Memory B cell (primary cell): ENCODE results near the gene OPCML.

ENCODE experiments used
- ATAC-seq: fragments of 150-1000 bp; cut with Tn5 transposase; 2 replicates; pipeline ENCODE4 v1.10.0; 2021; ENCODE audit warnings: low read depth, mild to moderate bottlenecking, moderate library complexity
- DNase-seq, 2 donors: peaks; one replicate each; pipeline ENCODE4 v3.0.0; 2022; ENCODE audit warnings: low spot score in 2 of 2
- H3K27ac Mint-ChIP-seq: one replicate; pipeline ENCODE4 v1.8.0; 2022; ENCODE audit warnings: mild to moderate bottlenecking, moderate library complexity, mixed read lengths
- H3K27me3 Mint-ChIP-seq: one replicate; pipeline ENCODE4 v1.8.0; 2022; ENCODE audit warnings: mixed read lengths
- H3K36me3 Mint-ChIP-seq: one replicate; pipeline ENCODE4 v1.8.0; 2022; ENCODE audit warnings: mild to moderate bottlenecking, mixed read lengths
- H3K4me1 Mint-ChIP-seq: one replicate; pipeline ENCODE4 v1.8.0; 2022; ENCODE audit warnings: mixed read lengths
- H3K4me3 Mint-ChIP-seq: one replicate; pipeline ENCODE4 v1.8.0; 2022; ENCODE audit warnings: mild to moderate bottlenecking, moderate library complexity, mixed read lengths
- H3K9me3 Mint-ChIP-seq: one replicate; pipeline ENCODE4 v1.8.0; 2022; ENCODE audit warnings: mixed read lengths

The OPCML gene

DNA sequence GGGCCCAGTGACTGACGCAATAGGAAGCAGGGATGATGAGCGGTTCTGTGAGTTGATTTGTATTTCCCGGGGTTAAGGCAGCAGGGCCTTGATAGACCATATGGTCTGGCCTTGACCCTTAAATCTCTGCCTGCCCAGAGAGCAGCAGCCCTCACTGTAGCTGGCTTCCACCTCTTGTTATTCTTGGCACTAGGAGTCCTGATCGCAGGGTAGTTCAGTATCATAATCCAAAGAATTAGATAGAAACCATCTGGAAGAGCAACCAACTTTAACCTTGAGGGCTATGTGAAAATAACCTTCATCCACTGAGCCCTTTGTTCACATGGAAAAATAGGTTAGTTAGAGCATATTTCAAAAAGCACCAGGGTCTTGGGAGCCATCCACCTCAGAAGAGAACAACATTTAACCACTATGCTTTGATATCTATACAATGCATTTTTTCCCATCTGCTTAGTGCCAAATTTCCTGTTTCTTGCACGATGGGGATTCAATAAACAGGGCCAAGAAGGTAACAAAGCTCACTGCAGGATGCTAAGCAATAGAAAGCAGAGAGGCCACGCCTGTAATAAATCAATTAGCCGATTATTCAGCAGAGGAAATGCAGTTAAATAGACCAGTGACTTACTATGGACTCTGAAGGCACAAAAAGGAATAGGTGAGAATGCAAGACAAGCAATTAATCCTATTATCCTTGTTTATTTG lies 761.3 kb downstream of the OPCML start:
- DNase-seq = no peak
- no peak overlapping the region for H3K4me3 Mint-ChIP-seq
- peaks cover 7% of the 10 kb centered on the region for H3K9me3 Mint-ChIP-seq
- ATAC-seq = no peak
- H3K27ac Mint-ChIP-seq = no peak overlapping the region
- H3K27me3 Mint-ChIP-seq = no peaks in the 10 kb centered on the region
- H3K4me1 Mint-ChIP-seq = no peaks in the 10 kb centered on the region
- H3K36me3 Mint-ChIP-seq = no peaks in the 10 kb centered on the region

GRCh38 chr11:132763503-132763902 lies 768.8 kb downstream of the OPCML start:
- Mint-ChIP-seq H3K9me3 (peaks cover 7% of the 10 kb centered on the region), H3K4me3 (no peak overlapping the region), H3K36me3 (no peaks in the 10 kb centered on the region), H3K27me3 (no peaks in the 10 kb centered on the region), H3K27ac (no peak overlapping the region), H3K4me1 (no peaks in the 10 kb centered on the region)
- no peak for ATAC-seq
- no peak for DNase-seq

DNA sequence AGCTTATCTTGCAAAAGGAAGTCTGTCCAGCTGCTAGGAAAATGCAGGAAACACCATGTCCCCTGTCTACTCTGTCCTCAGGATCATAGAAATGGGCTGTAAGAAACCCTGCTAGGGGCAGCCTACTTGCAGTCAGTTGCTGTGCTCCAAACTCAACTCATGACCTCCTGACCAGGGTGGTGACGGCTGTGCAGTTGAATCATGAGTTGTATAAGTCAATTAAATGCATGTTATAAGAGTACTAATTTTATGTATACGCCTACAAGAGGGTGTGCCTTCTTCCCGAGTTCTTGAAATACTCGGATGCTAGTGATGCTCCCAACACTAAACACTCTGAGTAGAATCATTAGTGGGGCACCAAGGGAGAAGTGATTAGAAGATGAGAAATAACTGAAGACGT lies 776.4 kb downstream of the OPCML start:
- peaks cover 11% of the 10 kb centered on the region for H3K9me3 Mint-ChIP-seq
- H3K4me1 Mint-ChIP-seq = no peaks in the 10 kb centered on the region
- H3K4me3 Mint-ChIP-seq = no peak overlapping the region
- H3K27me3 Mint-ChIP-seq = no peaks in the 10 kb centered on the region
- DNase-seq (no peak), ATAC-seq (no peak)
- no peak overlapping the region for H3K27ac Mint-ChIP-seq
- no peaks in the 10 kb centered on the region for H3K36me3 Mint-ChIP-seq

GRCh38 chr11:132751516-132752250 lies 780.6 kb downstream of the OPCML start:
- H3K9me3 Mint-ChIP-seq = peaks cover 4% of the 10 kb centered on the region

DNA sequence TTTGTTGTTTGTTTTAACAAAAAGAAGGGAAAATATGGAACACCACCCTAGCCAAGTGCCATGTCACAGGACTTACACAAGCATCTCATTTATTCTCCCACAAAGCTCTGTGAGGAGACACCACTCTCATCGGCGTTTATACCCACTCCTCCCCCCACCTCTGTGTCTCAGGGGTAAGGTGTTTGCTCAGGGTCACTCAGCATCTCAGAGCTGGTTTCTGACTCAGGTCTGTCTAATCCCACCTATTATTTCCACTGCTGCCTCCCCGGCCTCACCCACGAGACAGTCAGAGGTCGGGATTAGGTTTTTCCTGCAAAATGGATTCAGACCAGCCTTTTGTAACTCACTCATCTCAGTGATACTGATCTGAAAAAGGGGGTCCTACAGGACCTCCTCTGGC lies 786.0 kb downstream of the OPCML start:
- H3K9me3 Mint-ChIP-seq = peaks cover 2% of the 10 kb centered on the region
- H3K4me3 Mint-ChIP-seq = no peak overlapping the region
- H3K4me1 Mint-ChIP-seq = no peaks in the 10 kb centered on the region
- ATAC-seq (no peak), DNase-seq (no peak)
- H3K27ac Mint-ChIP-seq = no peak overlapping the region
- no peaks in the 10 kb centered on the region for H3K36me3 Mint-ChIP-seq
- H3K27me3 Mint-ChIP-seq = no peaks in the 10 kb centered on the region

More at GRCh38 chr11:132751516-132752250, 780.6 kb downstream of the OPCML start:
- Mint-ChIP-seq H3K27me3 (no peaks in the 10 kb centered on the region), H3K27ac (no peak overlapping the region), H3K36me3 (no peaks in the 10 kb centered on the region), H3K4me3 (no peak overlapping the region), H3K4me1 (no peaks in the 10 kb centered on the region)
- DNase-seq (no peak), ATAC-seq (no peak)

- DNase-seq (no peak), ATAC-seq (no peak)
- Mint-ChIP-seq H3K4me1 (no peaks in the 10 kb centered on the region), H3K9me3 (peaks cover 2% of the 10 kb centered on the region), H3K27ac (no peak overlapping the region), H3K36me3 (no peaks in the 10 kb centered on the region), H3K27me3 (no peaks in the 10 kb centered on the region), H3K4me3 (no peak overlapping the region)
Measured at GRCh38 chr11:132745306-132745705, 787.0 kb downstream of the OPCML start.

DNA sequence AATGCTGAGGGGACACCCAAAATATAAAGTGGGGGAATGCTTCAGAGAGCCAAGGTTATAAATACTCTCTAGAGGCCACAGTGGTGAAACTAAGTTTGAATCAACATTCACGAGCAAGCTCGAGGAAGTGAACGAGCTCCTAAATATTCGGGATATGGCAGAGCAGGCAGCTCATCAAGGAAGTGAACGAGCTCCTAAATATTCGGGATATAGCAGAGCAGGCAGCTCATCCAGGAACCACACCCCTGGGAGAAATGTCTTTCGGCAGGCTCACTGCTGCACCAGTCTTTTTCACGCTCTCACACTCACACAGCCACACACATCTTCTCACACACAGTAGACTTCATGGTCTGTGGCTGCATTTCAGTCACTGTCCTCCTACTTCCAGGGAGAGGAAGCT lies 787.5 kb downstream of the OPCML start:
- Mint-ChIP-seq H3K27ac (no peak overlapping the region), H3K4me3 (no peak overlapping the region), H3K27me3 (no peaks in the 10 kb centered on the region), H3K9me3 (peaks cover 2% of the 10 kb centered on the region), H3K36me3 (no peaks in the 10 kb centered on the region), H3K4me1 (no peaks in the 10 kb centered on the region)
- no peak for ATAC-seq
- no peak for DNase-seq

GRCh38 chr11:132743601-132744000 lies 788.7 kb downstream of the OPCML start:
- H3K27me3 Mint-ChIP-seq = no peaks in the 10 kb centered on the region
- no peak overlapping the region for H3K4me3 Mint-ChIP-seq
- no peaks in the 10 kb centered on the region for H3K36me3 Mint-ChIP-seq
- no peaks in the 10 kb centered on the region for H3K4me1 Mint-ChIP-seq
- peaks cover 2% of the 10 kb centered on the region for H3K9me3 Mint-ChIP-seq
- DNase-seq (no peak), ATAC-seq (no peak)
- no peak overlapping the region for H3K27ac Mint-ChIP-seq

DNA sequence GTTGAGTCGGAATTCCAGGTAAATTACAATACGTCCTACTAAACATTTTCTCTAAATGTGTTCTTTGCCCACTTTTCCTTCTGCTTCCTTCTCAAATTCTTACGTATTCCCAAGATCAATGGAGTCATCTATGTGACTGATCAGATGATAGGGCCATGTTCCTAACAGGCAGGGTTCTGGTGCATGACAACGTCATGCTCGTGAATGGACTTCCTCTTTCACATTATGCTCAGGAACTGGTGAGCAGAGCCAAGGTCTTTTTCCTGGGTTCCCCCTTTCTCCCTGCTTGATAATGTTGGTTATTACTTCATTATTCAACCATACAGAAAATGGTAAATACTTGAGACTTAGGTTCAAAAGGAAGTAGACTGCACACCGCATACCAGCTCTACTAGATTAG lies 789.4 kb downstream of the OPCML start:
- H3K4me3 Mint-ChIP-seq = no peak overlapping the region
- no peak overlapping the region for H3K27ac Mint-ChIP-seq
- no peaks in the 10 kb centered on the region for H3K36me3 Mint-ChIP-seq
- no peak for ATAC-seq
- H3K9me3 Mint-ChIP-seq = peaks cover 2% of the 10 kb centered on the region
- no peaks in the 10 kb centered on the region for H3K27me3 Mint-ChIP-seq
- H3K4me1 Mint-ChIP-seq = no peaks in the 10 kb centered on the region
- no peak for DNase-seq

DNA sequence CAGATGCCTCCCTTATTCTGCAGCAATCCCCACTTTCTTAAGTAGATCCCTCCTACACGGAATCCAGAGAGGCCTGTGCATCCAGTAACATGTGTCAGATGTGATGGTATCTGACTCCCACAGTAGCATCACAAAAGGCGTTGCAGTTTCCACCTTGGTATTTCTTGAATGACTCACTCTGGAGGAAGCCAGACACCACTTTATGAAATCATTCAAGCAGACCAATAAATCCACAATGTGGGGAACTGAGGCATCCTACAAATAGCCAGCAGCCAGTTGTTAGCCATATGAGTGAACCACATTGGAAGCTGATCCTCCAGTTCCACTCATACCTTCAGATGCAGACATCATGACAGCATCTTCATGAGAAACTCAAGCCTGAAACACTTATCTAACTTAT lies 798.1 kb downstream of the OPCML start:
- ATAC-seq = no peak
- Mint-ChIP-seq H3K9me3 (peaks cover 2% of the 10 kb centered on the region), H3K36me3 (no peaks in the 10 kb centered on the region), H3K27ac (no peak overlapping the region), H3K27me3 (no peaks in the 10 kb centered on the region), H3K4me3 (no peak overlapping the region), H3K4me1 (no peaks in the 10 kb centered on the region)
- DNase-seq = no peak

- H3K9me3 Mint-ChIP-seq = peaks cover 4% of the 10 kb centered on the region
- no peaks in the 10 kb centered on the region for H3K36me3 Mint-ChIP-seq
- ATAC-seq (no peak), DNase-seq (no peak)
- no peaks in the 10 kb centered on the region for H3K27me3 Mint-ChIP-seq
- no peak overlapping the region for H3K4me3 Mint-ChIP-seq
- H3K27ac Mint-ChIP-seq = no peak overlapping the region
- no peaks in the 10 kb centered on the region for H3K4me1 Mint-ChIP-seq
Measured at GRCh38 chr11:132728026-132728425, 804.3 kb downstream of the OPCML start.

- Mint-ChIP-seq H3K27me3 (no peaks in the 10 kb centered on the region), H3K36me3 (no peaks in the 10 kb centered on the region), H3K27ac (no peak overlapping the region), H3K4me3 (no peak overlapping the region), H3K4me1 (peaks cover 3% of the 10 kb centered on the region), H3K9me3 (peaks cover 2% of the 10 kb centered on the region)
- no peak for DNase-seq
- ATAC-seq = no peak
Measured at GRCh38 chr11:132721526-132721925, 810.8 kb downstream of the OPCML start.

- ATAC-seq (no peak), DNase-seq (no peak)
- no peak overlapping the region for H3K4me3 Mint-ChIP-seq
- H3K27ac Mint-ChIP-seq = no peak overlapping the region
- H3K9me3 Mint-ChIP-seq = no peaks in the 10 kb centered on the region
- peaks cover 3% of the 10 kb centered on the region for H3K4me1 Mint-ChIP-seq
- no peaks in the 10 kb centered on the region for H3K27me3 Mint-ChIP-seq
- H3K36me3 Mint-ChIP-seq = no peaks in the 10 kb centered on the region
Measured at GRCh38 chr11:132719684-132720083, 812.6 kb downstream of the OPCML start.

DNA sequence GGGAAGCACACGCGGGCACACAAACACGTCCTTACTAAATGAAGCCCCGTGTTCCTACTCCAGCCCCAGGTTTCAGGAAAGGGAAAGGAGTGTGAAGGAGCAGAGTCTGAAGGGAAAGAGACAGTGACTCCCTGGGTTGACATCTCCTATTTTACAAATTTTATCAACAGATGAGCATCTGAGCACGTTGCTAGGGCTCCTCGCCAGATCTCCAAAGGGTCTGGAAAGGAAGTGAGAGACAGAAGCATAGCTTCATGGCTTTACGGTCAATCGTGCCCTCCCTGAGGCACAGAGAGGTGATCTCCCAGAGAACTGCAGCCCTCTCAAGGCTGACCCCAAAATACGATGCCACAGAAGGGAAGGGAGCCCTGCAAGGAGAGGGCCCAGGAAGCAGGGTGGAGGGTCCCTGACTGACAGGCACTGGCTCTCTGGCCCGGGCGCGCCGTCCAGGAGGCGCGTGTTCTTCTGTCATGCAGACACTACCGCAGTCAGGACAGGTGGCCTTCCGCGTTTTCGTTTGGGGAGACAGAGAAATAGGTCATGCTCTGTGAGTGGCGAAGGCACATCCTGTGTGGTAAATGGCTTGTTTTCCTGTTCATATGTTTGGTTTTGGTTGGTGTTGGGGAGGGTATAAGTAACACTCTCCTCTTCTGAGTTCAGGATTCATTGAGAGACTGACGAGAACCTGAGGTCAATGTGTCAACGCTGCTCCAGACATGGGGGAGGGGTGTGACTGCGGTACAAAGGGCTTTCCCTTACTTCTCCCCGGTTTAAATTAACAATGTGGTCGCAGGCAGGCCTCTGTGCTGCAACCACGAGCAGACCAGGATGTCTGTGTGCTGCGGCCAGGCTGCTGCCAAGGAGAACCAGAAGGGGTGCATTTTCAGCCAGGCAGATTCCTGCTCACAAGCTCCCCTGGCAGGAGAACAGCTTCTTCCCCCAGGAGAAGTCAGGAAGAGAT lies 813.3 kb downstream of the OPCML start:
- DNase-seq (no peak), ATAC-seq (no peak)
- H3K27me3 Mint-ChIP-seq = no peaks in the 10 kb centered on the region
- H3K27ac Mint-ChIP-seq = no peak overlapping the region
- no peak overlapping the region for H3K4me3 Mint-ChIP-seq
- no peaks in the 10 kb centered on the region for H3K9me3 Mint-ChIP-seq
- no peaks in the 10 kb centered on the region for H3K36me3 Mint-ChIP-seq
- peaks cover 3% of the 10 kb centered on the region for H3K4me1 Mint-ChIP-seq
